Lung (tissue), 12 donors: Measurements from ENCODE around the gene ARHGEF25. TPM values are rescaled to one million over a fixed set of nuclear protein-coding genes. Genes with fewer than 3 reads are reported as not detected.
"Not testable (repeated sequence)": the region's sequence is repeated elsewhere in the genome, so short reads cannot be mapped to it uniquely, and the experiment has no call there.

ENCODE experiments used
- ATAC-seq: fragments of 200-7000 bp; cut with Tn5 transposase; one replicate; pipeline ENCODE4 v1.9.1; 2020; ENCODE audit warnings: moderate number of reproducible peaks; ENCODE audit not compliant: insufficient read depth, low FRiP score
- DNase-seq, 3 donors: peaks; one replicate each; pipeline ENCODE4 v3.0.0-alpha.2; 2013 to 2017
- H3K27ac ChIP-seq, 2 donors: one replicate each; pipeline ENCODE4 v1.5.1; 2013; ENCODE audit warnings: mild to moderate bottlenecking in 2 of 2, moderate library complexity in 2 of 2, control low read depth in 1 of 2, inconsistent platforms in 1 of 2, low read depth in 1 of 2, low read length in 1 of 2
- H3K27me3 ChIP-seq, 3 donors: one replicate each; pipeline ENCODE4 v1.5.1; 2013; ENCODE audit warnings: low read length in 2 of 3; ENCODE audit not compliant: control insufficient read depth in 3 of 3, insufficient read depth in 3 of 3
- H3K36me3 ChIP-seq, 4 donors: one replicate each; pipeline ENCODE4 v1.5.1; 2013; ENCODE audit warnings: low read length in 4 of 4, mild to moderate bottlenecking in 1 of 4, moderate library complexity in 1 of 4; ENCODE audit not compliant: control insufficient read depth in 4 of 4, insufficient read depth in 4 of 4
- H3K4me1 ChIP-seq, 5 donors: one replicate each; pipeline ENCODE4 v1.5.1; 2013; ENCODE audit warnings: low read length in 5 of 5, mild to moderate bottlenecking in 2 of 5, moderate library complexity in 1 of 5; ENCODE audit not compliant: control insufficient read depth in 5 of 5, insufficient read depth in 5 of 5
- H3K4me3 ChIP-seq: one replicate; pipeline ENCODE4 v1.5.1; 2013; ENCODE audit warnings: mild to moderate bottlenecking, control low read depth, moderate library complexity
- H3K9ac ChIP-seq, 2 donors: one replicate each; pipeline ENCODE4 v1.5.1; 2013; ENCODE audit warnings: low read length in 2 of 2, control low read depth in 1 of 2; ENCODE audit not compliant: insufficient read depth in 1 of 2
- H3K9me3 ChIP-seq, 4 donors: one replicate each; pipeline ENCODE4 v1.5.1; 2013; ENCODE audit warnings: low read length in 3 of 4, mild to moderate bottlenecking in 1 of 4, moderate library complexity in 1 of 4; ENCODE audit not compliant: control insufficient read depth in 4 of 4, insufficient read depth in 3 of 4
- WGBS, 2 donors: extraction: QIAGEN DNeasy Blood & Tissue Kit; methylation state at CpG; one replicate each; pipeline ENCODE4 v1.1.7; 2013; 5-methylcytosine and 5-hydroxymethylcytosine counted together
- polyA plus RNA-seq, 2 donors: library from polyadenylated mRNA; stranded (reverse); fragments of 200-250 nt; gene quantifications; one replicate each; pipeline ENCODE4 v1.2.1, GENCODE V29; 2013
- total RNA-seq, 2 donors: library from RNA; depleted of rRNA in 1 of 2; stranded (reverse); fragments of >200 nt in 1 of 2; gene quantifications; one replicate each; pipeline ENCODE4 v1.2.1, GENCODE V29; 2014 to 2021
- TF ChIP-seq, protein P1 (sequence below): IDR thresholded peaks from 2 replicates; pipeline ENCODE4 v1.5.1; 2012; ENCODE audit warnings: mild to moderate bottlenecking; ENCODE audit errors: control extremely low read depth, extremely low read depth
- donor health status: control.
- donor health status: control.
- donor health status: Bipolar disorder and iron deficiency.
- donor health status: healthy.
- donor health status: DM: yes; HTN: yes; CAD: no.

The ARHGEF25 gene
- total and polyA plus RNA-seq, 4 donors: 7.8 to 23.0 (median 11.3) TPM

DNA sequence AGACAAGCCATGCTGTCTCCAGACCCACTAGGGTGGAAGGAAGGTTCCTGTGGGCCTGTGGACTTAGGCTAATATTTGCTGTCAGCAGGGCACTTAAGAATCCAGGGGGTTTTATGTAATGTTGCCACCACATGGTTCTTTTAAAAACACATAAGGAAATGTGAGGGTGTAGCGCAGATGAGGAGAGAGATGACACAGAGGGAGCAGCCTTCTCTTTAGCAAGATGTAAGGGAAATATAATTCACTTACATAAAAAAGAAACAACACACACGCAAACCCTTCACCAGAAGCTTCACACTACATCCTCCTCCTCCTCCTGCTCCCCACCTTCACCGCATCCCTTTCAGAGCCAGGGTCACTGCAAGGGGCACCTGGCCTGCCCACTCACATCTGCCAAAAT lies 25.1 kb upstream of the ARHGEF25 start:
- H3K27ac ChIP-seq: no peak overlapping the region
- H3K4me1 ChIP-seq: peaks cover 0 to 6% (median 3%) of the 10 kb centered on the region in 5 donors
- no peaks in the 10 kb centered on the region for H3K9me3 ChIP-seq
- ATAC-seq (no peak), DNase-seq (no peak)
- H3K4me3 ChIP-seq: no peak overlapping the region
- peak overlapping the region in 1 of 2 donors; percentile 20 for H3K9ac ChIP-seq
- H3K36me3 ChIP-seq: no peaks in the 10 kb centered on the region
- peaks cover 0 to 13% (median 13%) of the 10 kb centered on the region in 3 donors for H3K27me3 ChIP-seq
- TF ChIP-seq, protein P1, sequence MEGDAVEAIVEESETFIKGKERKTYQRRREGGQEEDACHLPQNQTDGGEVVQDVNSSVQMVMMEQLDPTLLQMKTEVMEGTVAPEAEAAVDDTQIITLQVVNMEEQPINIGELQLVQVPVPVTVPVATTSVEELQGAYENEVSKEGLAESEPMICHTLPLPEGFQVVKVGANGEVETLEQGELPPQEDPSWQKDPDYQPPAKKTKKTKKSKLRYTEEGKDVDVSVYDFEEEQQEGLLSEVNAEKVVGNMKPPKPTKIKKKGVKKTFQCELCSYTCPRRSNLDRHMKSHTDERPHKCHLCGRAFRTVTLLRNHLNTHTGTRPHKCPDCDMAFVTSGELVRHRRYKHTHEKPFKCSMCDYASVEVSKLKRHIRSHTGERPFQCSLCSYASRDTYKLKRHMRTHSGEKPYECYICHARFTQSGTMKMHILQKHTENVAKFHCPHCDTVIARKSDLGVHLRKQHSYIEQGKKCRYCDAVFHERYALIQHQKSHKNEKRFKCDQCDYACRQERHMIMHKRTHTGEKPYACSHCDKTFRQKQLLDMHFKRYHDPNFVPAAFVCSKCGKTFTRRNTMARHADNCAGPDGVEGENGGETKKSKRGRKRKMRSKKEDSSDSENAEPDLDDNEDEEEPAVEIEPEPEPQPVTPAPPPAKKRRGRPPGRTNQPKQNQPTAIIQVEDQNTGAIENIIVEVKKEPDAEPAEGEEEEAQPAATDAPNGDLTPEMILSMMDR: no peak
- 92 to 96% methylated on average over 3 of the region's 3 CpGs for WGBS, 2 donors

DNA sequence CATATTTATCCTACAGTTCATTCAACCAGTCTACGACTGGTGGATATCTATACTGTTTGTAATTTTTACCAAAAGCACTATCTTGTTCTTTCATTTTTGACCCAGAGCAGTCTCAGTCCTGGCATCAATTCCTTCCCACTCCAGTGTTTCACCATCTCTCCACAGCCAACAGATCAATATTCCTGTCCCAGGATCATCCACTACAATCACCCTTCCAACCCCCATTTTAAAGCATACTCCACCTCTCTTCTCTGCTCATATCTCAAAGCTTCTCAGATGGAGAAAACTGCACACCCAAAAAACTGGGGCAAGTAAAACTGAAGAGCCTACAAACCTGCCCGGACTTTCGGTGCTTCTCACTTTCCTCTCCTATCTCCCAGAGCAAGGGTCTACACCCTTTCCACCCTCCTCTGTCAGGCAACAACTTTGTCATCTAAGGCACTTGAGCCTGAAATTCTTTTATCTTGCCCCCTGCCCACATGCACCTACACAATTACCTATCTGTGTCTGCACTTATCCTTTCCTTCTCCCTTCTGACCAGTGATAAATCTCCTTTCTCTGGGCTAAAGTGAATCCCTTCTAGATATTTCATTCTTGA lies 24.3 kb upstream of the ARHGEF25 start:
- H3K27ac ChIP-seq: no peak overlapping the region
- TF ChIP-seq, protein P1: no peak
- 83 to 90% methylated on average over 3 of the region's 3 CpGs for WGBS, 2 donors

DNA sequence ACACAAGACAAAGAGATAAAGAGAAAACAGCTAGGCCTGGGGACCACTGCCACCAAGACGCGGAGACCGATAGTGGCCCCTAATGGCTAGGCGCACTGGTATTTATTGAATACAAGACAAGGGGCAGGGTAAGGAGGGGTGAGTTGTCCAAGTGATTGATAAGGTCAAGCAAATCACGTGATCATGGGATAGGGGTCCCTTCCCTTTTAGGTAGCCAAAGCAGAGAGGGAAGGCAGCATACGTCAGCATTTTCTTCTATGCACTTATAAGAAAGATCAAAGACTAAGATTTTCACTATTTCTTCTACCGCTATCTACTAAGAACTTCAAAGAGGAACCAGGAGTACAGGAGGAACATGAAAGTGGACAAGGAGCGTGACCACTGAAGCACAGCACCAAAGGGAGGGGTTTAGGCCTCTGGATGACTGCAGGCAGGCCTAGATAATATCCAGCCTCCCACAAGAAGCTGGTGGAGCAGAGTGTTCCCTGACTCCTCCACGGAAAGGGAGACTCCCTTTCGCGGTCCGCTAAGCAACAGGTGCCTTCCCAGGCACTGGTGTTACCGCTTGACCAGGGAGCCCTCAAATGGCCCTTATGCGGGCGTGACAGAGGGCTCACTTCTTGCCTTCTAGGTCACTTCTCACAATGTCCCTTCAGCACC lies 22.2 kb upstream of the ARHGEF25 start:
- not testable (repeated sequence) for H3K27ac ChIP-seq, H3K9ac ChIP-seq, ATAC-seq, H3K4me3 ChIP-seq, H3K36me3 ChIP-seq, DNase-seq, H3K9me3 ChIP-seq
- Histone ChIP-seq H3K27me3 (peaks cover 0 to 13% (median 13%) of the 10 kb centered on the region in 3 donors), H3K4me1 (peaks cover 0 to 18% (median 5%) of the 10 kb centered on the region in 5 donors)
- 86 to 94% methylated on average over 15 of the region's 15 CpGs for WGBS, 2 donors

More for the DNA sequence above, 24.3 kb upstream of the ARHGEF25 start:
- Histone ChIP-seq H3K27me3 (peaks cover 0 to 13% (median 13%) of the 10 kb centered on the region in 3 donors), H3K9ac (no peak overlapping the region), H3K9me3 (no peaks in the 10 kb centered on the region), H3K4me3 (no peak overlapping the region), H3K36me3 (no peaks in the 10 kb centered on the region), H3K4me1 (peaks cover 0 to 13% (median 4%) of the 10 kb centered on the region in 5 donors)
- ATAC-seq (no peak), DNase-seq (no peak)

DNA sequence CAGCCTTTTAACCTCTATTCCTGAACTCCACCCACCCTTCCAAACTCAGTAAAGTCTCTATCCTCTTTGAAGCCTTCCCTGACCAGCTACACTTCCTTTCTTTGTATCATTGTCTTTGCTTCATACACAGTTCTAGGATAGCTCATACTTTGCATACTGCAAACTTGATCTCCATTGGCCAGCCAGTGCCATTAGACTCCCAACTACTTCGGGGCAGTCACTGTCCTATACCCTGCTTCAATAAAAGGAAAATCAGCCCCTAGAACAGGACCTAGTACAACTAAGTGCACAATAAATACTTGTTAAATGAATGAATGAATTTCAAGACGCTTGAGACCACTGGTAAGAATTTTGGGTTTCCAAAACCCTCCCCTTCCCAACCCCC lies 20.8 kb upstream of the ARHGEF25 start:
- ATAC-seq: no peak
- WGBS, 2 donors: 13 to 23% methylated on average over 2 of the region's 2 CpGs

More for the DNA sequence above, 20.8 kb upstream of the ARHGEF25 start:
- peak overlapping the region; percentile 37 to 62 for H3K9ac ChIP-seq
- peaks cover 0 to 18% (median 5%) of the 10 kb centered on the region in 5 donors for H3K4me1 ChIP-seq
- peak overlapping the region; percentile 98 for H3K4me3 ChIP-seq
- DNase-seq: no peak
- peaks cover 0 to 8% (median 8%) of the 10 kb centered on the region in 3 donors for H3K27me3 ChIP-seq
- H3K9me3 ChIP-seq: no peaks in the 10 kb centered on the region
- TF ChIP-seq, protein P1: no peak
- peaks cover 0 to 3% (median 0%) of the 10 kb centered on the region in 4 donors for H3K36me3 ChIP-seq
- peak overlapping the region; percentile 70 to 76 for H3K27ac ChIP-seq
